ENCODE data around the gene PDAP1.

GRCh38 chr7:99366646-99367045, 41.8 kb downstream of the PDAP1 start:
- no peak for TF ChIP-seq CTCF (IDR thresholded peaks at IDR 0.05; ENCODE audit: low read depth, low read length)
- no peak for TF ChIP-seq MYC (IDR thresholded peaks at IDR 0.05; ENCODE audit: low read depth, low read length)
- no peak for TF ChIP-seq POLR2A (IDR thresholded peaks at IDR 0.05; ENCODE audit: extremely low read depth, insufficient read length)
- TF ChIP-seq MAX (IDR thresholded peaks at IDR 0.05; ENCODE audit: low read depth, low read length) = no peak
